ENCODE measurements around the gene EDC3.
A peak's percentile ranks its signal among the peaks of the same experiment; 100 is the strongest.
"Not testable (repeated sequence)": the region's sequence is repeated elsewhere in the genome, so short reads cannot be mapped to it uniquely, and the experiment has no call there.

Gene EDC3

DNA sequence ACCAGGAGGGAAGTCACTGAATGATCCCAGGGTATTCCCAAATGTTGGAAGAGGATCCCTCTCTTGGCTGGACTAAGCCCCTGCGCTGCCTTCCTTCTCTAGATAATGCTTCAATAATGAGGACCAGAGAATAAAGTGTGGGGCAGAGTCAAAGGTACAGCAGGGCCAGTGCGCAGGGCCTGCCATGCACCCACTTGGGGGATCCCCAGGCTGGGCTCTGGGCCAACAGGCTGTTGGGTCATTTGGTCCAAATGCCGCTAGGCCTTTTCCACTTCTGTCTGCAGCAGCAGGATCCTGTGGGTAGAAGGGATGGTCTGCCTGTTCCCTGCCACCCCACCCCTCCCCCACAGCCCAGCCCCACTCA lies 85.9 kb downstream of the EDC3 start:
- no peak for DNase-seq (ENCODE audit: low read depth)

DNA sequence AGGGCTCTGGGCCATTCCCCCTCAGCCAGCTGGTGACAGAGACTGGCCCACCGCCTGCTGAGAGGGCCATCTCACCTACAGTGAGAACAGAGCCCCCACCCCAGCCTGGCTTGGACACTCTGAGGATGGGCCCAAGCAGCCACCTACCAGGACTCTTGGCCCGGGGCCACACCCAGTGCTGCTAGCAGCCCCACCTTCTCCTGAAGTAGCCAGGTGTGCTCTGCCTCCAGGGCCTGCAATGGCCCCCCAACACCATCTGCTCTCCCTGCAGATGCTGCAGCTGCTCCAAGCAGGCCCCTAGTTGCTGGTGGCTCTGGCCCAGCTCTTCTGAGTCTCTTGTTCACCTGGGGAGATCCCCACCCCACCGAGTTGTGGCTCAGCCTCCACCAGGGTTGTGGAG lies 87.0 kb downstream of the EDC3 start:
- no peak for DNase-seq (ENCODE audit: low read depth)

DNA sequence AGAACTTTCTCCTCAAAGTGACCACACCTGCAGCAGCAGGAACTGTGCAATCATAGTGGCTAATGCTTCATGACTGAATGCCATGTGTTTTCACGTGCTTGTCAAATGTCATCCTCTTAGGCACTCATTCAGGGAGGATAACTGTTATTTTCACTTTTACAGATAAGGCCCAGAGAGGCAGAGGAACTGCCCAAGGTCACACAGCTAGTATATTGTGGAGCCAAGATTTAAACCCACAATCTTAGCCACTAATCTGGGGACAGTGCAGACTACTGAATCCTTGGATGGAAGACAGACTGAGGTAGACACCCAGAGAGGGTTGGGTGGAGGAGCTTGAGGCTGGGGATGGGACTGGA lies 90.1 kb downstream of the EDC3 start:
- DNase-seq (ENCODE audit: low read depth), result no peak

DNA sequence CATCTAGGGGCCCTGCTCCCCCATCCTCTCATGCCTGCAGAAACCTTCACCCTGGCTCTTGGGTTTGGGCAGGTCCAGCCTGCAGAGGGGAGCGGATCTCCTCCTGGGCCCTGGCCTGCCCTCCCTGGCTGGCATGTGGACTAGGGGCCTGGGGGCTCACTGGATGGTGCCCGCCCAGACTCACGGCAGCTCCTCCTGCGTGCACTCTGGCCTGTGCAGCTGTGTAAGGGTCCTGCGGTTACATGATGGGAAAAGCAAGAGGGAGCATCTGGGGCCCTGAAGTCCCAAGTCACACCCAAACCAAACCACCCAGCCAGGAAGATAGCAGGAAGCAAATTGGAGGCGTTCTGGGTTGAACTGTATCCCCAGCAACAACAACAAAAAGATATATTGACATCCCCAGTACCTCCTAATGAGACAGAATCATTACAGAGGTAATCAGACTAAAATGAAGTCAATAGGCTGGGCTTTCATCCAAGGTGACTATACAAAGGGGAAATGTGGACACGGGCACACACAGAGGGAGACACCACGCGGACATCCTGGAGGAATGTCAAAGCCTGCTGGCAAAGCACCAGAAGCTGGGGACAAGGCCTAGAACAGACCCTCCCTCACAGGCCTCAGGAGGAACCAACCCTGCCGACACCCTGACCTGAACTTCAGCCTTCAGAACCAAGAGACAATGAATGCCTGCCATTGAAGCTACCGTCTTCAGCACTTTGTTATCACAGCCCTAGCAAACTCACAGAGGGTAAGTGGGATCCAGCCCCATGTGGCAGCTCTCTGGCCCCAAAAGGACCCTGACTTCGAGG lies 90.6 kb downstream of the EDC3 start:
- no peak for DNase-seq (ENCODE audit: low read depth)

DNA sequence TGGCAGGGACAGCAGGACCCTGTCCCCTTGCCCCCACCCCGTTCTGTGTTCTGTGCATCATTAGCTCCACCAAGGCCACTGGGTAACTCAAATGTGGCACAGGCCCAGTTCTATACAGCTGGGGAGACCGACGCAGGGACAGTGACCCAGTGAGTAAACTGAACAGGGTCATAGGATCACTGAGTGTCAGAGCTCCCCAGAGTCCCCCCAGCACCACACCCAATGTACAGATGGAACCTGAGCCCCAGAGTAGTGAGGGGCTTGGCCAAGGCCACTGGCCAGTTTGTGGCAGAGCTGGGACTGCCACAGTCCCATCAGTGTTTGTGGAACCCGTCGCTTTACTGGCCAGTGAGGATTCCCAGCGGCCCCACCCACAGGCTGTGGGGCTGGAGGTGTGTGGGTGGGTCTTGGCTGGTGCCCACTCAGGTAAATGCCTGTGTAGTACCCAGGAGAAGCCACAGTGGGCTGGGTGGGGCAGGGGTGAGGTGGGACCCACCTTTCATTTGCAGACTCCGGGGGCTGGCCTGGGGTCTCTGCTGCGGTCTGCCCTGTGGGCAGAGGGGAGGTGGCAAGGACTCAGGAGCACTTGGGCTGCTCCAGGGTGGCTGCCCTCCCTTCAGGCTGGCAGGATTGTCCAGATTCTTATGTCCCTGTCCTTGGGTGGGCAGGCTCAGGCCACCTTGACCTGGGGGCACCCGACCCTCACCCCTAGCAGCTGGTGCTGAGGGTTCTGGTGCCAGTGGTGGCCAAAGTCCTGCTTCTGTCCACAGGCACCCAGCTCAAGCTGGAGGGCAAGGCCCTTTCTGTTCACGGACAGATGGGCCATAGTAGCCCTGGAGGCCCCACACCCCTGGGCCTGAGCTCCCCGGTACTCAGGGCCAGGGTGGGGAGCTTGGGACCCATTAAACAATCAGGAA lies 91.8 kb downstream of the EDC3 start:
- DNase-seq (ENCODE audit: low read depth), result no peak

DNA sequence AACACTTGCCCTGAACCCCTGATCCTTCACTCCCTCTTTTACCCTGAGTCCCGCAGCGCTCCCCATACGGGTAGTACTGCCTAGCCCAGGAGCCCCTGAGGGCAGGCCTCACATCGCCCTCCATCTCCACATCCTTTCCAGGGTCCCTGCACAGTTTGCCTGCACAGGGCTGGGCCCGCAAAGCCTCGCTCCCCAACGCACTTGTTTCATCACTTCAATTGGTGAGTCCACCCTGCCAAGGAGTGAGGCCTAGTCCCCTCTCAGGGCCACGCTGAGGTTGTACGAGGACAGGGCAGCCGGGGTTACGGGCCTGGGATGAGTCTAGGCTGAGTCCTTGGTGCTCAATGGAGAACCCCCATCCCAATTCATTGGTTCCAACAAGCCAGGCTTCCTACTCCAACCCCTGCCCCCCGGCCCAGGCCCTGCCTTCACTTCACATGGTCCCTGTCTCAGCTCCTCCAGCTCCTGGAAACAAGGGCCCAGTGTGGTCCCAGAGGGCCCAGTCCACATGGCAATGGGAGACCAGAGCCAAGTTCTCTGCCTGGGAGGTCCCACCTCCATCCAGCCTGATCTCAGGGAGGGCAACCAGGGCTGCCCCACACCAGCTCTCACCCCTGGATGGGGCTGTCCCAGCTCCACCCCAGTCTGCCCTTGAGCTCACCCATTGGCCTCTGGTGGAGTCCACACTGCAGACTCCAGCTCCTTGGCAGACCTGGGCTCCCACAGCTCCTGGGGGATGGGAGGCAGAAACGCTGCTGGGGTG lies 92.6 kb downstream of the EDC3 start:
- no peak for DNase-seq (ENCODE audit: low read depth)

DNA sequence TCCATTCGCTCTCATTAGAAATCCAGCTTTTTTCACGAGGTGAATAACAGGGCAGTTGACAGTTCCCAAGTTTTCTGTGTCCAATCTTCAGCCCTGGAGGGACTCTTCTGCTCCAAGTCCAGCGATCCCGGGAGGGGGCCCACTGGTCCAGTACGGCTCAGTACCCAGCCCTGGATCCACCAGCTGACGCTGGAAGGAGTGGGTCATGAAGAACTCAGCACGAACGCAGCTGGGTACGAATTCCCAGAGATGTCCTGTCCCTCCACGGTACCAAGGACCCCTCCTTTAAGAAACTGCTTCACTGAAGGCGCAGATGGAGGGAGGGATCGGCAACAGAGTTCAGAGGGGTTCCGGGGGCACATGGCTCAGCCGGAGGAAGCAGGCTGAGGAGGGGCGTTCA lies 96.7 kb downstream of the EDC3 start:
- DNase-seq (ENCODE audit: low read depth), result no peak

DNA sequence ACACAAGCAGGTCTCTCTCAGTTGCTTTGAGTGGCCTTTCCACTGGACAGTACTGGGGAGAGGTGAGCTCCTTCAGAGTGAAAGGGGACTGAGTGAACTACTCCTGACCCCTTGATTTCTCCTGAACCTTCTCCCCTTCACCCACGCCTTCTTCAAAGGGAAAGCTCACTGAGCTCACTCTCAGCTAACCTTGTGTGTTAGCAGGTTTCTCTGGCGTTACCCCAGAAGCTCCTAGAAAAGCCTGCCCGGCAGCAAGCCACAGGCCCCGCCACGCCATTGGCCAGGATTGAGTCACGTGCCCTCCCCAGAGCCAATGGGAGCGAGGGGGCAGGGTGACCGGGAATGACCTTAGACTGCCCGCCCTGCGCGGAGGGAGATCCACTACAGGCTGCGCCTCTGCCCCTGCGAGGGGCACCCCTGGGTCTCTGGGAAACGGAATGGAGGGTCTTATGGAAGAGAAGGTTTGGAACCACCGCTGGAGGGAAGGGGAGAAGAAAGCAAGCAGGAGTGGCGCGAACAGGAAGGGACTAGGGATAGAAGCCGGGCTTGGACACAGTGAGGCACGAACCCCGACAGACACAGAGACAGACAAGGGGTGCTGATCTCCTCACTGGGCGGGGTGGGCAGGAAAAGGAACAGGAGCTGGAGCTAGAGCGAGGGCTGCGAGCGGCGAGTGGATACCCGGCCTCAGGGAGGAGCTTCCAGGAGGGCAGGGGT lies 97.5 kb downstream of the EDC3 start:
- DNase-seq (ENCODE audit: low read depth), result peak; percentile 57

DNA sequence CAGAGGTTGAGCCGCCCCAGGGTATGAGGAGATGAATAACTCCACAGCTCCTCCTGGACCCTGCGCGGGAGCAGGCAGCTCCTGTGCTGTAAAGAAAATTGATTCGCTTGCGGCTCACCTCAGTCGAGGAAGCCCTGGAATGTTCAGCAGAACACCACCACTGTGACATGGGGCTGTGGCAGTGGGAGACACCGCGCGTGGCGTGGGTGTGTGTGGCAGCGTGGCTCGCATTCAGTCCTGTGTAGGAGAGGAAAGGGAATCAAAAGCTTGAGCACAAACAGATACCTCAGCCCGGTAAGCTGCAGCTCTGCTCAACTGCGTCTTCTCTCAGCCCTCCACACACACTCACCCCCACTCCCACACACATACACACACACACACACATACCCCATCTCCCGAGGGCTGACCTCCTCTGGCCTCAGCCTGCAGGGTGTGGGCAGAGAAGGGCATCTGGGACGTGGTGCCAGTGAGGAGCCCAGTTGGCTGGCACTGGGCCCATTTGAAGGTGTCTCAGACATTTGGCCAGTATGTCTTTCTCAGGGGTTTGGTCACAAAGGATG lies 98.6 kb downstream of the EDC3 start:
- DNase-seq (ENCODE audit: low read depth), result not testable (repeated sequence)

DNA sequence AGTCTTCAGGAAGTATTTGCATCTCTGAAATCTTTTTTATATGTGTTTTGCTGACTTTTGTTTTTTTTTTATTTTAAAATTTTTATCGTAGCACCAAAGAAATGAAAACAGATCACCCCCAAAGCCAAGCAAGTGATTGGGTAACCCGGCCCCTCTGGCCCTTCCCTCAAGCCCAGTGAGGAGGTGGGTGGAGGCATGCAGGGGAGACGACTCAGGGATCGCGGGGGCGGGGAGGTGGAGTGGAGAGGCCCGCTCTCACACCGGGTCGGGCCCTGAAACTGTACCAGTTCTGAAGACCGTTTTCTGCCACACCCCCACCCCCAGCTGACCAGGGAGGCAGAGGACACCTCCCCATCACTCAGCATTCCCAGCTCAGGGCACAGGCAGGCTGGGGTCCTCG lies 99.1 kb downstream of the EDC3 start:
- not testable (repeated sequence) for DNase-seq (ENCODE audit: low read depth)

DNA sequence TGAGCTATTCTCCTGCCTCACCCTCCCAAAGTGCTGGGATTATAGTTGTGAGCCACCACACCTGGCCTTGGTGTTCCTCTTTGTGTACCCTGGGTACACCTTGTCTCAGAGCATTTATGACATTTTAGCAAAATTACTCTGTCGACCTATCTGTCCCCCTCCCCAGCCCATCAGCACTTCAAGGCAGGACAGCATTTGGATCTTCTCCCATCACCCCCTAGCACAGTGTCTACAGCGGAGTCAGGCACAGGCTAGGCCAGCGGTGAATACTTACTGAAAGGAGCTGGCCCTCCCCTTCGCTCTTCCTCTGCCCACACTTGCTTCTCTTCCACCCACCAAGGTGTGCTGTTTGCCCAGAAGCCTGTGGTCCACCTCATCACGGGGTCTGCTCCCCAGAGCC lies 100.6 kb downstream of the EDC3 start:
- DNase-seq (ENCODE audit: low read depth), result no peak

DNA sequence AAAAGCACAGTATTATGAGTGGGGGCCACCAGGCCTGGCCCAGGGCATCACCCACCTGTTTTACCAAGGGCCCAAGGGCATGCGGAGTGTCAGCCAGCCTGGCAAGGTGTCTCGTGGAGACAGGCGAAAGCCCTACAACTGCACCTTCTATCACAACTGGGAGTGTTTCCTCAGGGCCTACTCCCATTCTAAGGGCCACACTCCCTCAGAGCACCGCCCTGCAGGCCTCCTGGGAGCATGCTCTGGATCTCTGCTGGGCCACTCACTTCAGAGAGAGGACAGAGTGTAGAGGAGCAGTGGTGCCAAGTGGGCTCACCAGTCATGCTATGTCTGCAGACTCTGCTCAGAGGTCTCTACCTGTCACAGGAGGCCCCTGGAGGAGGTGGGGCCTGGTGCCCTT lies 101.4 kb downstream of the EDC3 start:
- DNase-seq (ENCODE audit: low read depth), result no peak

DNA sequence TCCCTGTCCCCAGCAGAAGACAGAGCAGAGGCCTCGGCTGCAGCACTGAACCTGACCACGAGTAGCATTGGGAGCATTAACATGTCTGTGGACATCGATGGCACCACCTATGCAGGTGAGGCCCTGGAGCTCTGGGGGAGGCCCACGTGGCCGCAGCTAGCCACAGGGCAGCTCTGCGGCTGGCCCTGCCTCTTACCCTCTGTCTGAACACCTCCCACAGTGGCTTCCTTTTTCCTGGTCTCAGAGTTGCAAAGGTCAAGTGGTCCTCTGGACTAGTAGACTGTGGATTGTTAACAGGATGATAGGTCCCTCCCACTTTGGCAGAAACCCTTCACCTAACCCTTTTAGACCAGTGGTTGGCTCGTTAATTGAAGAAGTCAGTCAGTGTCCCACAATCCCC lies 102.7 kb downstream of the EDC3 start:
- DNase-seq (ENCODE audit: low read depth), result no peak

DNA sequence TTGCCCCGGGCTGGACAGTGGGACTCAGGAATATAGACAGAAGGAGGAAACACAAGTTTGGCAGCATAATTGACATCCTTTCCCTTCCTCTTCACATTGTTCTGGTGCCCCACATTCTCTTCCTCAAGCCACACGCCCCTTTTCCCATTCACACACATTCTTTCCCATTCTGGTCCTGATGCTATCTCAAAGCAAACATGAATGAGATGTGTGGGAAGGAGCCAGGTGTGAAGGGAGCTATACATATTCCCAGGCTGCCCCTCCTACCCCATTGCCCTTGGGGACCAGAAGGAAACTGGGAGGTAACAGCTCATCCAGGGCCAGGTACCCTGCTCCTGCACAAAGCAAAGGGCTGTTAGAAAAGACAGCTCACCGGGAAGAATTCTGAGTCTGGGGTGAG lies 103.6 kb downstream of the EDC3 start:
- DNase-seq (ENCODE audit: low read depth), result no peak

DNA sequence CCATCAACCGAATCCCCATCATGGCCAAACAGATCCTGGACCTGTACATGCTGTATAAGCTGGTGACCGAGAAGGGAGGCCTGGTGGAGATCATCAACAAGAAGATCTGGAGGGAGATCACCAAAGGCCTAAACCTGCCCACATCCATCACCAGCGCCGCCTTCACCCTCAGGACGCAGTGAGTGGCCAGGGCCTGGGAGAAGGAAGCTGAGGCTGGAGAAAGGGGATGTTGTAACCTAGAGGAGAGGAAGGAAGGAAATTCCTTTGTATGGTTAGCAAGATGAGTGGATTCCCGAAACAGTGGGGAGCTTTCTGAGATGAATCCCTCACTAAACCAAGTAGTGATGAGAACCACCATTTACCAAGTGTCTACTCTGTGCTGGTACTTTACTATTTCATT lies 106.0 kb downstream of the EDC3 start:
- no peak for DNase-seq (ENCODE audit: low read depth)

DNA sequence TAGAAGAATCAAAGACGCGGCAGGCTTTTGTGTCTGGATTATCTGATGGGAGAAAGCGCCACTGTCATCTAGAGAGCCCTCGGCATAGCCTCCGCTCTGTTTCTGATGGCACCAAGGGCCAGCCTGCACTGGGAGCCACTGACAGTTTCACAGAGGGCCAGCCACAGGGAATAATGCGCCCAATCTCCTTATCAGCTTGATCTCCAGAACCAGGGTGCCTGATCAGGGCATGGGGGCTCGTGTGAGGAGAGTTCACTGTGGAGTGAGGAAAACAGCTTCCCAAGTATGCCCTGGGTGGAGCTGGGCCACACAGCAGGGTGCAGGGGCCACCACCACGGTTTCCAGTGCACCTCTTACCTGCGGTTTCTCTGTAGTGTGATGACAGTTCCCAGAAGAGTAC lies 110.0 kb downstream of the EDC3 start:
- no peak for DNase-seq (ENCODE audit: low read depth)

DNA sequence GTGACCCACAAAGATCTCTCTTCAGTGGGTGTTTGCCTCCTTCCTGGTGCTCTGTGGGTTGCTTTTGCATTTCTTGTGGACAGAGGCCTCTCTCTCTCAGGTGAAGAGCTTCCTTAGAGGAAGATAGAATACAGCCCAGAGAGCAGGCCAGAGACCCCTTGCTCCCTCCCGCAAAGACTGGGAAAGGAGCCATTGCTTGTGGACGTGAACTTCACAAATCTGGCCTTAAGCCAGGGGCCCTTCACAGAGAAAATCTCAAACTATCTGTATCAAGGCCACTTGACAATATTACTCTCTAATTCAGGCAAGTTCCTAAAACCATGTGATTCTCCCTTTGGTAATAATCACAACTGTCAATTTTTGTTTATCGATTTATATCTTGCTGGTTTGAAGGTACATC lies 110.6 kb downstream of the EDC3 start:
- no peak for DNase-seq (ENCODE audit: low read depth)

DNA sequence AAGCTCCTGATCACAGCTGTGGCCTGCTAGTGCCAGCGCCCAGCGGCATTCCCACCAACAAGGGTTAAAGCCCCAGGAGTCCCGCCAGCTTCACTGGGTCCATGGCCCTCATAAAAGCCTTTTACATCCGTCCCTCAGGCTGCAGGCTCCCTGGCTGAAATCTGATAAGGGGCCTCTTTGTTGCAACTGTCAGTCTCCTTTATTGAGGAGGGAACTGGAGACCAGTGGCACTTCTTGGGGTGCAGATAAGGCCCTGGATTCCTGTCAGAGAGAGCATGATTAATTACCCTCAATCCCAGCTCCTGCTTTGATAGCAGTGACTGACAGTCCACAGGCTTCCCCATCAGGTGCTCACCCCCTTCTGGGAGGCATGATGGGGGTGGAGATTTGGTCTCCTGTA lies 111.0 kb downstream of the EDC3 start:
- no peak for DNase-seq (ENCODE audit: low read depth)

DNA sequence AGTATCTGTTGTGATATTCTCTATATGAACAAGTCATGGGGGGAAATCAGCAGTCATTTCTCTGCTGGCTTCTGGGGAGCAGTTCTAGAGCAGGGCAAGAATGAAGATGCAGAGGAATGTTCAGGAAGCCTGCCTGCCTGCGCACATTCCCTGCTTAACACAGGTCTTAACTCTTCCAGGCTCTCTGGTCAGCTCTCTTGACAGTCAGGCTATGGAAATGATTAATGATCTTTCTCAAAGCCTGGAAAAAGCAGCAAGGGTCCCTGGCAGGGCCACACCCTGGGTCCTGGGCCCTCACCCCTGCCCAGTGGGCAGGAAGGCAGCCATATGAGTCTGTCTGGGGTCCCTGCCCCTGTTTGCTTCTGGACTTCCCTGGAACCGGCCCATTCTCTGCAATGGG lies 111.6 kb downstream of the EDC3 start:
- DNase-seq (ENCODE audit: low read depth), result no peak
